Omental fat pad (tissue), 4 donors: Measurements from ENCODE around the gene MED9. TPM values are rescaled to one million over a fixed set of nuclear protein-coding genes. Genes with fewer than 3 reads are reported as not detected.

Experiments used
- ATAC-seq: fragments of 150-250 bp; one replicate; pipeline ENCODE4 v1.9.1; 2016; ENCODE audit warnings: mild to moderate bottlenecking, moderate library complexity; ENCODE audit not compliant: low FRiP score
- DNase-seq: peaks from one replicate; pipeline ENCODE4 v3.0.0-alpha.2; 2019; ENCODE audit warnings: low spot score
- CTCF ChIP-seq, 3 donors: fragments of 450-650 bp; IDR thresholded peaks; one replicate each; pipeline ENCODE4 v1.5.1; 2016 to 2017; ENCODE audit warnings: antibody characterized with exemption in 3 of 3, mild to moderate bottlenecking in 3 of 3, moderate library complexity in 2 of 3
- total RNA-seq, 4 donors: library from RNA; depleted of rRNA; stranded (reverse); fragments of >200 nt; gene quantifications; one replicate each; pipeline ENCODE4 v1.1.0, GENCODE V29; 2016

Gene MED9
- total RNA-seq, 4 donors from 2014 or later: 11.5 to 26.2 (median 16.2) TPM

- no peak for DNase-seq
- TF ChIP-seq CTCF (IDR thresholded peaks at IDR 0.05): no peak
- no peak for ATAC-seq
Observed at GRCh38 chr17:17508646-17509591, 32.1 kb downstream of the MED9 start.

GRCh38 chr17:17509601-17510425, 33.0 kb downstream of the MED9 start:
- ATAC-seq: no peak
- no peak for DNase-seq
- TF ChIP-seq CTCF (IDR thresholded peaks at IDR 0.05): no peak

- no peak for ATAC-seq
- DNase-seq: no peak
Observed at GRCh38 chr17:17510456-17511292, 33.9 kb downstream of the MED9 start.

GRCh38 chr17:17511293-17511741, 34.5 kb downstream of the MED9 start:
- no peak for ATAC-seq
- no peak for DNase-seq
- no peak for TF ChIP-seq CTCF (IDR thresholded peaks at IDR 0.05)

More at GRCh38 chr17:17510456-17511292, 33.9 kb downstream of the MED9 start:
- TF ChIP-seq CTCF (IDR thresholded peaks at IDR 0.05): no peak

- DNase-seq: no peak
Observed at GRCh38 chr17:17511881-17512858, 35.4 kb downstream of the MED9 start.

More at GRCh38 chr17:17511881-17512858, 35.4 kb downstream of the MED9 start:
- ATAC-seq: no peak
- no peak for TF ChIP-seq CTCF (IDR thresholded peaks at IDR 0.05)
